ENCODE results near the gene NOS1AP.

GRCh38 chr1:162314206-162314605 lies 244.7 kb downstream of the NOS1AP start:
- TF ChIP-seq POLR2A (IDR thresholded peaks at IDR 0.05; ENCODE audit: low read depth, low read length): no peak
- TF ChIP-seq, protein P1, sequence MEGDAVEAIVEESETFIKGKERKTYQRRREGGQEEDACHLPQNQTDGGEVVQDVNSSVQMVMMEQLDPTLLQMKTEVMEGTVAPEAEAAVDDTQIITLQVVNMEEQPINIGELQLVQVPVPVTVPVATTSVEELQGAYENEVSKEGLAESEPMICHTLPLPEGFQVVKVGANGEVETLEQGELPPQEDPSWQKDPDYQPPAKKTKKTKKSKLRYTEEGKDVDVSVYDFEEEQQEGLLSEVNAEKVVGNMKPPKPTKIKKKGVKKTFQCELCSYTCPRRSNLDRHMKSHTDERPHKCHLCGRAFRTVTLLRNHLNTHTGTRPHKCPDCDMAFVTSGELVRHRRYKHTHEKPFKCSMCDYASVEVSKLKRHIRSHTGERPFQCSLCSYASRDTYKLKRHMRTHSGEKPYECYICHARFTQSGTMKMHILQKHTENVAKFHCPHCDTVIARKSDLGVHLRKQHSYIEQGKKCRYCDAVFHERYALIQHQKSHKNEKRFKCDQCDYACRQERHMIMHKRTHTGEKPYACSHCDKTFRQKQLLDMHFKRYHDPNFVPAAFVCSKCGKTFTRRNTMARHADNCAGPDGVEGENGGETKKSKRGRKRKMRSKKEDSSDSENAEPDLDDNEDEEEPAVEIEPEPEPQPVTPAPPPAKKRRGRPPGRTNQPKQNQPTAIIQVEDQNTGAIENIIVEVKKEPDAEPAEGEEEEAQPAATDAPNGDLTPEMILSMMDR (IDR thresholded peaks at IDR 0.05; ENCODE audit: extremely low read depth in 1 of 2, insufficient read depth in 1 of 2, low read depth in 1 of 2, low read length in 2 of 2): no peak
- no peak for TF ChIP-seq MAX (IDR thresholded peaks at IDR 0.05; ENCODE audit: insufficient read depth, insufficient read length)
- no peak for TF ChIP-seq JUN (IDR thresholded peaks at IDR 0.05; ENCODE audit: borderline replicate concordance, insufficient read depth, insufficient read length, low read depth)
